Panc1 (cell line): ENCODE measurements around the gene NFILZ. TPM values are rescaled to one million over a fixed set of nuclear protein-coding genes. Genes with fewer than 3 reads are reported as not detected.

Source experiments
- ATAC-seq: fragments of 200-7000 bp; cut with Tn5 transposase; 2 replicates; pipeline ENCODE4 v1.9.1; 2020; ENCODE audit warnings: mild to moderate bottlenecking, moderate library complexity
- BruUV-seq: library from RNA; stranded (reverse); fragments of 400-500 nt; replicated peaks from 2 replicates; lab custom pipeline; 2021; lab: Mats Ljungman, UMichigan
- CTCF ChIA-PET: fragments of 300-600 bp; sonication (Branson Sonifier 250); formaldehyde crosslinking; loops from one replicate; lab custom pipeline; 2022; ENCODE audit warnings: antibody characterized with exemption; lab: Charles Lee
- POLR2A ChIA-PET: fragments of 300-600 bp; sonication (Branson Sonifier 250); formaldehyde crosslinking; loops from one replicate; lab custom pipeline; 2022; ENCODE audit warnings: antibody characterized with exemption; lab: Charles Lee
- DNase-seq: peaks from one replicate; pipeline ENCODE4 v3.0.0-alpha.2; 2010; ENCODE audit warnings: low read depth, low spot score
- H3K27ac ChIP-seq: 2 replicates; pipeline ENCODE4 v1.5.1; 2011; ENCODE audit warnings: mild to moderate bottlenecking, low read length, inconsistent platforms
- H3K27me3 ChIP-seq: fragments of 200-500 bp; sonication (Bioruptor generic); 2 replicates; pipeline ENCODE4 v1.6.0; 2014; ENCODE audit warnings: low read length, inconsistent platforms; ENCODE audit not compliant: control insufficient read depth, insufficient read depth
- H3K36me3 ChIP-seq: fragments of 200-500 bp; sonication (Bioruptor generic); 2 replicates; pipeline ENCODE4 v1.5.1; 2014; ENCODE audit warnings: inconsistent platforms, mild to moderate bottlenecking, low read length, moderate library complexity; ENCODE audit not compliant: control insufficient read depth, insufficient read depth
- H3K4me1 ChIP-seq: 2 replicates; pipeline ENCODE4 v1.5.1; 2011; ENCODE audit warnings: inconsistent platforms, mild to moderate bottlenecking, low read length, moderate library complexity; ENCODE audit not compliant: control insufficient read depth, insufficient read depth
- H3K4me3 ChIP-seq, 2 experiments: 2 replicates each; pipeline ENCODE4 v1.5.1; 2011 to 2012; ENCODE audit warnings: low read depth in 2 of 2, low read length in 2 of 2, mild to moderate bottlenecking in 2 of 2, inconsistent platforms in 1 of 2, moderate library complexity in 1 of 2
- H3K9me3 ChIP-seq: fragments of 200-500 bp; sonication (Bioruptor generic); 2 replicates; pipeline ENCODE4 v1.5.1; 2014; ENCODE audit warnings: low read depth, mild to moderate bottlenecking, inconsistent platforms, low read length, moderate library complexity; ENCODE audit not compliant: control insufficient read depth, insufficient read depth
- CTCF ChIP-seq: fragments of 450-650 bp; IDR thresholded peaks from 2 replicates; pipeline ENCODE4 v1.5.1; 2017; ENCODE audit warnings: mild to moderate bottlenecking
- POLR2AphosphoS5 ChIP-seq: IDR thresholded peaks from 2 replicates; pipeline ENCODE4 v1.6.1; 2012; ENCODE audit warnings: mild to moderate bottlenecking, low read depth, low read length, moderate library complexity
- REST ChIP-seq, 2 experiments: IDR thresholded peaks; 2 replicates each; pipeline ENCODE4 v1.6.1; 2011 to 2012; ENCODE audit warnings: low read depth in 2 of 2, control low read depth in 1 of 2, low read length in 1 of 2, mild to moderate bottlenecking in 1 of 2, moderate library complexity in 1 of 2; ENCODE audit not compliant: insufficient read depth in 1 of 2
- SIN3A ChIP-seq: IDR thresholded peaks from 2 replicates; pipeline ENCODE4 v1.6.1; 2012; ENCODE audit warnings: low read depth, mild to moderate bottlenecking, low read length, moderate library complexity, borderline replicate concordance; ENCODE audit not compliant: insufficient read depth
- TCF7L2 ChIP-seq: IDR thresholded peaks from 2 replicates; pipeline ENCODE4 v1.6.1; 2011; ENCODE audit warnings: mild to moderate bottlenecking, low read depth, low read length, inconsistent platforms
- in situ Hi-C: cut with HindIII; loops from 2 replicates; pipeline ENCODE4 v1.10.0; 2016; ENCODE audit warnings: low sequenced_read_pairs, low pct_unique_long_range_greater_than_20kb
- intact Hi-C: fragments of 100-400 bp; cut with micrococcal nuclease; formaldehyde crosslinking; loops from one replicate; pipeline ENCODE4 v1.10.0; 2022; ENCODE audit not compliant: unreplicated experiment
- total RNA-seq: library from RNA; stranded (reverse); gene quantifications from one replicate; pipeline ENCODE4 v1.2.1, GENCODE V29; 2021; ENCODE audit not compliant: unreplicated experiment

The NFILZ gene
- total RNA-seq, 1 experiment from 2014 or later: not detected

GRCh38 chr19:8605514-8605913 is 24.9 kb upstream of the NFILZ start:
- Histone ChIP-seq H3K4me1 (peaks cover 4% of the 10 kb centered on the region; the same call in 1 of the 2 replicates), H3K27me3 (no peaks in the 10 kb centered on the region), H3K9me3 (no peaks in the 10 kb centered on the region), H3K4me3 (no peak overlapping the region), H3K36me3 (no peaks in the 10 kb centered on the region), H3K27ac (no peak overlapping the region)
- CTCF ChIA-PET: no interaction called here
- POLR2A ChIA-PET: no interaction called here
- ATAC-seq (no peak), DNase-seq (no peak)
- no TSS peak for BruUV-seq
- intact Hi-C loops: no loop called here
- in situ Hi-C loops: no loop called here
- no peak for TF ChIP-seq REST (IDR thresholded peaks at IDR 0.05; ENCODE audit: insufficient read depth in 1 of 2, low read depth in 2 of 2, low read length in 1 of 2)
- TF ChIP-seq CTCF: no peak
- no peak for TF ChIP-seq TCF7L2
- no peak for TF ChIP-seq SIN3A
- no peak for TF ChIP-seq POLR2AphosphoS5

DNA sequence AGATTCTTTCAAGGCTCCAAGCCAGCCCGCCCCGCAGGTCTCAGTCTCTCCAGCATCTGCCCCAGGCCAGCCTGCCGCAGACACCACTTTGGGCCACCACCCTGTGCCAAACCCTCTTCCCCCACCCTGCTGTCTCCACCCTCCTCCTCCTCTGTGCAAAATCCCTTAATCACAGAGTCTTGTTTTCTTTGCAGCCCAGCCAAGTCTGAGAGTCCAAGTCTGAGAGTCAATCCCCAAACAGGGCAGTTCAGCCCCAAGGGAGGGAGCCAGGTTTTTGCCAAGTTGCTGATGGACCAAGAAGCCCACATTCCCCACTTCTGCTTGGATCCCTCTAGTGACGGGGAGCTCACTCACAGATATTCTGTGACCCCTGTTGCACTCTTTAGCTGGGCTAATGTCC is 23.0 kb upstream of the NFILZ start:
- intact Hi-C loops (no loop called here), in situ Hi-C loops (no loop called here)
- CTCF ChIA-PET: no interaction called here
- no peaks in the 10 kb centered on the region for H3K27me3 ChIP-seq
- no peak for TF ChIP-seq SIN3A
- no peak for TF ChIP-seq CTCF
- no peak for TF ChIP-seq TCF7L2
- TF ChIP-seq POLR2AphosphoS5: no peak
- TF ChIP-seq REST (IDR thresholded peaks at IDR 0.05; ENCODE audit: insufficient read depth in 1 of 2, low read depth in 2 of 2, low read length in 1 of 2): no peak
- H3K36me3 ChIP-seq: no peaks in the 10 kb centered on the region
- POLR2A ChIA-PET: no interaction called here
- DNase-seq: no peak
- no TSS peak for BruUV-seq
- H3K27ac ChIP-seq: no peak overlapping the region
- H3K4me3 ChIP-seq: no peak overlapping the region
- no peaks in the 10 kb centered on the region for H3K9me3 ChIP-seq
- ATAC-seq: no peak
- H3K4me1 ChIP-seq: peaks cover 12% of the 10 kb centered on the region
